Measurements from ENCODE around the gene ANKRD9.

Gene ANKRD9

GRCh38 chr14:102512793-102513300 lies 3.3 kb upstream of the ANKRD9 start:
- no peak for DNase-seq (ENCODE audit: low spot score)

- DNase-seq (ENCODE audit: low spot score), result no peak
Measured at GRCh38 chr14:102511538-102511937, 2.0 kb upstream of the ANKRD9 start.

- no peak for DNase-seq (ENCODE audit: low spot score)
Measured at GRCh38 chr14:102510616-102511520, 1.3 kb upstream of the ANKRD9 start.

- no peak for DNase-seq (ENCODE audit: low spot score)
Measured at GRCh38 chr14:102508774-102509745, 516 bp downstream of the ANKRD9 start.

GRCh38 chr14:102508410-102508773 lies 1.2 kb downstream of the ANKRD9 start:
- no peak for DNase-seq (ENCODE audit: low spot score)

- no peak for DNase-seq (ENCODE audit: low spot score)
Measured at GRCh38 chr14:102507857-102508312, 1.7 kb downstream of the ANKRD9 start.

GRCh38 chr14:102507081-102507856 lies 2.3 kb downstream of the ANKRD9 start:
- DNase-seq (ENCODE audit: low spot score), result no peak

GRCh38 chr14:102506626-102506925 lies 3.0 kb downstream of the ANKRD9 start:
- no peak for DNase-seq (ENCODE audit: low spot score)

- DNase-seq (ENCODE audit: low spot score), result no peak
Measured at GRCh38 chr14:102505775-102506625, 3.6 kb downstream of the ANKRD9 start.

GRCh38 chr14:102505000-102505619 lies 4.5 kb downstream of the ANKRD9 start:
- no peak for DNase-seq (ENCODE audit: low spot score)

- no peak for DNase-seq (ENCODE audit: low spot score)
Measured at GRCh38 chr14:102504328-102504999, 5.1 kb downstream of the ANKRD9 start.

- peak; percentile 89 for DNase-seq (ENCODE audit: low spot score)
Measured at GRCh38 chr14:102503641-102504327, 5.8 kb downstream of the ANKRD9 start.

GRCh38 chr14:102502571-102502970 lies 7.0 kb downstream of the ANKRD9 start:
- DNase-seq (ENCODE audit: low spot score), result no peak

- DNase-seq (ENCODE audit: low spot score), result no peak
Measured at GRCh38 chr14:102501751-102502315, 7.7 kb downstream of the ANKRD9 start.

GRCh38 chr14:102500713-102501112 lies 8.9 kb downstream of the ANKRD9 start:
- no peak for DNase-seq (ENCODE audit: low spot score)

- DNase-seq (ENCODE audit: low spot score), result peak; percentile 78
Measured at GRCh38 chr14:102500158-102500662, 9.4 kb downstream of the ANKRD9 start.

- no peak for DNase-seq (ENCODE audit: low spot score)
Measured at GRCh38 chr14:102499401-102500157, 10.0 kb downstream of the ANKRD9 start.
